GM18951 (cell line): ENCODE data around the gene VDAC2.
"Not testable (repeated sequence)": the region's sequence is repeated elsewhere in the genome, so short reads cannot be mapped to it uniquely, and the experiment has no call there.

Source experiments
- POLR2A ChIP-seq: IDR thresholded peaks from 4 replicates; pipeline ENCODE4 v1.6.1; 2011; ENCODE audit warnings: mild to moderate bottlenecking; ENCODE audit not compliant: insufficient read length, insufficient read depth; ENCODE audit errors: extremely low read depth
- in situ Hi-C: fragments of 300-500 bp; cut with MboI; formaldehyde crosslinking; loops from one replicate; pipeline ENCODE4 v1.12.0; 2022; ENCODE audit warnings: low sequenced_read_pairs, mixed read lengths, inconsistent platforms; ENCODE audit not compliant: unreplicated experiment

Gene VDAC2

GRCh38 chr10:75210282-75211006 is at the start of gene VDAC2:
TSS of gene VDAC2 (plus strand) at chr10:75210796. CDS start at chr10:75211159, 363 bp downstream.
- TF ChIP-seq POLR2A, result peak; percentile 77
- in situ Hi-C loops, result no loop called here

- no peak for TF ChIP-seq POLR2A
- in situ Hi-C loops, result no loop called here
These were observed 44.6 kb upstream of the VDAC2 start for GRCh38 chr10:75165684-75166622.

- in situ Hi-C loops, result no loop called here
- no peak for TF ChIP-seq POLR2A
These were observed 44.0 kb upstream of the VDAC2 start for GRCh38 chr10:75166623-75166972.

- TF ChIP-seq POLR2A, result no peak
- in situ Hi-C loops, result no loop called here
These were observed 42.3 kb upstream of the VDAC2 start for GRCh38 chr10:75168275-75168674.

GRCh38 chr10:75170215-75170614 is 40.4 kb upstream of the VDAC2 start:
- no peak for TF ChIP-seq POLR2A
- in situ Hi-C loops, result no loop called here

- no peak for TF ChIP-seq POLR2A
- in situ Hi-C loops, result no loop called here
These were observed 35.5 kb upstream of the VDAC2 start for GRCh38 chr10:75175046-75175445.

- in situ Hi-C loops, result no loop called here
- no peak for TF ChIP-seq POLR2A
These were observed 34.5 kb upstream of the VDAC2 start for GRCh38 chr10:75176046-75176445.

GRCh38 chr10:75176736-75177135 is 33.9 kb upstream of the VDAC2 start:
- TF ChIP-seq POLR2A, result no peak
- in situ Hi-C loops, result no loop called here

- TF ChIP-seq POLR2A, result no peak
- in situ Hi-C loops, result no loop called here
These were observed 30.9 kb upstream of the VDAC2 start for GRCh38 chr10:75179657-75180177.

- TF ChIP-seq POLR2A, result no peak
These were observed 30.0 kb upstream of the VDAC2 start for GRCh38 chr10:75180592-75180991.

GRCh38 chr10:75181073-75181472 is 29.5 kb upstream of the VDAC2 start:
- in situ Hi-C loops, result no loop called here
- no peak for TF ChIP-seq POLR2A

More at GRCh38 chr10:75180592-75180991, 30.0 kb upstream of the VDAC2 start:
- in situ Hi-C loops, result no loop called here

GRCh38 chr10:75186310-75186709 is 24.3 kb upstream of the VDAC2 start:
- in situ Hi-C loops, result no loop called here
- no peak for TF ChIP-seq POLR2A

GRCh38 chr10:75187961-75188426 is 22.6 kb upstream of the VDAC2 start:
- in situ Hi-C loops, result no loop called here
- TF ChIP-seq POLR2A, result no peak

GRCh38 chr10:75188522-75188921 is 22.1 kb upstream of the VDAC2 start:
- in situ Hi-C loops, result not testable (repeated sequence)
